D721Med (cell line): ENCODE measurements around the gene ENOX1.

Experiments
- DNase-seq: peaks from one replicate; pipeline ENCODE4 v3.0.0; 2011; ENCODE audit warnings: low spot score; ENCODE audit not compliant: insufficient read length
- FAIRE-seq: peaks from 2 replicates; lab custom pipeline; 2011; peaks lifted over from hg19 to GRCh38; lab: Jason Lieb, UNC
- TF ChIP-seq, protein P1 (sequence below): IDR thresholded peaks from 2 replicates; pipeline ENCODE4 v1.5.1; 2012; ENCODE audit warnings: mild to moderate bottlenecking, control low read depth; ENCODE audit not compliant: insufficient read depth; ENCODE audit errors: missing control alignments

The ENOX1 gene

DNA sequence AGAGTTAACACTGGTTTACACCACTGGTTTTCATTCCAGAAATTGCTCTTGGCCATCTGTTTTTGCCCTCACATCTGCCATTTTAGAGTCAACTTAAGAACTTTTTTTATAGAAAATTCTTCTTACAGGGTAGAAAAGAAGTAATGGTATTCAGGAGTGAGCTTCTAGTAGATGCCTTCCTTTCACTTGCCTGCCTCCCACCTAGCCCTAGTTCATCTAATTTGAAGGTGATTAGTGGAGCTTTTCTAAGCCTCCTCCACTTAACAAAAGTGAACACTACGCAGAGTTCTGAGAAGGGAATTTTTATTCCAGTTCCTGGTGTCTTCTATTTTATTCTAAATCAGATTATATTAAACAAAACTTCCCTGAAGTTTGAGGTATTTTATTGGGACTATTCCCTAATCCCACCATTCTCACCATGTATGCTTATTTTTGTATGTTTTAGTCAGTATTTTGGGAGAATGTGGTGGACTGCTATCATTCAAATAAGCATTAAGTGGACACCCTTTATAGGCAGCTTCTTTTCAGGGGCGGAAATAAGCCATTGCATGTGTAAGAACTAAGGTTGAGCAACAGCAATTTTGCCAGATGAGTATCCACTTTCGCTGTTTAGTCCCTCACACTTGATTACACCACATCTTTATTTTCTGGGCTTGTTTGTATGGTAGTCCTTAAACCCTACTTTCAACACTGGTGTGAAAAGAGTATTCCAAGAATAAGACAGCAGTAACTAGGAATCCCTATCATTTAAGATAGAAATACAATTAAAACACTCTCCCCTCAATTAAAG is 156.9 kb downstream of the ENOX1 start:
- DNase-seq (no peak), FAIRE-seq (no peak)
- TF ChIP-seq, protein P1, sequence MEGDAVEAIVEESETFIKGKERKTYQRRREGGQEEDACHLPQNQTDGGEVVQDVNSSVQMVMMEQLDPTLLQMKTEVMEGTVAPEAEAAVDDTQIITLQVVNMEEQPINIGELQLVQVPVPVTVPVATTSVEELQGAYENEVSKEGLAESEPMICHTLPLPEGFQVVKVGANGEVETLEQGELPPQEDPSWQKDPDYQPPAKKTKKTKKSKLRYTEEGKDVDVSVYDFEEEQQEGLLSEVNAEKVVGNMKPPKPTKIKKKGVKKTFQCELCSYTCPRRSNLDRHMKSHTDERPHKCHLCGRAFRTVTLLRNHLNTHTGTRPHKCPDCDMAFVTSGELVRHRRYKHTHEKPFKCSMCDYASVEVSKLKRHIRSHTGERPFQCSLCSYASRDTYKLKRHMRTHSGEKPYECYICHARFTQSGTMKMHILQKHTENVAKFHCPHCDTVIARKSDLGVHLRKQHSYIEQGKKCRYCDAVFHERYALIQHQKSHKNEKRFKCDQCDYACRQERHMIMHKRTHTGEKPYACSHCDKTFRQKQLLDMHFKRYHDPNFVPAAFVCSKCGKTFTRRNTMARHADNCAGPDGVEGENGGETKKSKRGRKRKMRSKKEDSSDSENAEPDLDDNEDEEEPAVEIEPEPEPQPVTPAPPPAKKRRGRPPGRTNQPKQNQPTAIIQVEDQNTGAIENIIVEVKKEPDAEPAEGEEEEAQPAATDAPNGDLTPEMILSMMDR = no peak

DNA sequence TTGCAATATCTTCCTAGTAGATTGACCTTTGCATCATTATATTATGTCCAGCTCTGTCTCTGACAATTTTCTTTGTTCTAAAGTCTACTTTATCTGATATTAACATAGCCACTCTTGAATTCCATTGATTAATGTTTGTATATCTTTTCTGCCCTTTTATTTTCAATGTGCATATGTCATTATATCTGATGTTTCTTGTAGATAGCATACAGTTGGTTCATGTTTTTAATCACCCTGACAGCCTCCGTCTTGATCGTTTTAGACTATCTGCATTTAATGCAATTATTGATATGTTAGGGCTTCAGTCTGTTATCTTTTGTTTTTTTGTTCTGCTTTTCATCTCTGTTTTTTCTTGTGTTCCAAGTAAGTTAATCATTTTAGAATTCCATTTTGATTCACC is 159.8 kb downstream of the ENOX1 start:
- DNase-seq (no peak), FAIRE-seq (no peak)
- TF ChIP-seq, protein P1 = no peak

DNA sequence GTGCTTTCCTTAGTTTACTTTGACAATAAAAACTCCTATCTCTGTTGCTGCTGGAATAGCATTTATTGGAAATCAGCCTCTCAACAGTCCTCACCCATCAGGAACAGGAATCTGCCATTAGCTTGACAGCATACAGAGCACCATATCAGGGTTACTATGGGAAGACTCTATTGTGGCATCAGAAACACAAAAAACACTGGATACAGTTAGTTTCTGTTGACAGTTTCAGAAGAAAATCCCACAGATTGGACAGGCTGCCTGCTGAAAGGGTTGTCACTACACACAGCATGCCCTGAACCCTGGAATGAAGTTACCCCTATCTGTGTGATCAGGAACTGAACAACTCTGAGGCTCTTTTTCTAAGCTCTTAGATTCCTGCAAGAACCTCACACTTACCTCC is 172.7 kb downstream of the ENOX1 start:
- FAIRE-seq = no peak
- TF ChIP-seq, protein P1 = no peak

DNA sequence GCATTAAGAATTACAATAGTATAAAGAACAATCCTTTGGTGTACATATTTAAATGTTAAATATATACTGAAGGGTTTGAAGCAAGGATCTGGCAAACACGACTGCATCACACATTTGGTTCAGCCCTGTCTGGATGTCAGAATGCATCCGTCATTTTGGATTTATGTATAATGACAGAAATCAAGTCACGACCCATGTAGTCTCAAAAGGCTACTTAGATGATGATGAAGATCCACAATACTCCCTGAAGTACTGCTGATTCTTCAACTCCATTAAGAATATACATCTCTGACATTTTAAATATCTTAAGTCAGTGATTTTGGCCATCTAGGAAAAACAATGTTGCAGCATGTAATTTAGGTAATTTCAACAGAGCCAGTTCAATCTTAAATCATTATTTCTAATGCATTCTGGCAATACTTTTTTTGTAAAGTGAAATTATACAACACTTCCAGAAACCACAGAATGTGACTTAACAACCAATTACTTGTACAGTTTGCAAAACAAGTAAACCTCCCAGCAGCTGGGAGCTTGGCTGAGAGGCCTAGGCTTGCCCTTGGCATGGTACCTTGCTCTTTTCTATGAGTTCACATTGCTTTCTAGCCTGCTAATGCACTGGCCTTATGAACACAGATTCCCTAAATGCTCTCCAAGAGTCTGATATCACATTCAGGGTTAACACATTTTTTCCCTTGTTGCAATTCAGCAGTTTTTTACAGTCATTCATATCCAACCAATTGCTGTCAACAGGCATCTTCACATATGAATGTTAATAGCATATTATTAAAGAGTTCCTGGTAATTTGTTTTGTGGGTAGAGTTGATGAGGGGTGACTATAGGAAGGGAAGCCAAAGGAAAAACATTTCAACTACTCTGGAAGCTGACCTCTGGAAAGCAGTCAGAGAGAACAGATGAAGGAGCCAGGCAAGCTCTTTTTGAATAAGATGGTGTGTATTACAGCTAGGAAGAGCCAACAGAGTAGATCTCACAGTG is 175.2 kb downstream of the ENOX1 start:
- DNase-seq (no peak), FAIRE-seq (no peak)
- TF ChIP-seq, protein P1 = no peak

More for the DNA sequence above, 172.7 kb downstream of the ENOX1 start:
- DNase-seq = no peak

DNA sequence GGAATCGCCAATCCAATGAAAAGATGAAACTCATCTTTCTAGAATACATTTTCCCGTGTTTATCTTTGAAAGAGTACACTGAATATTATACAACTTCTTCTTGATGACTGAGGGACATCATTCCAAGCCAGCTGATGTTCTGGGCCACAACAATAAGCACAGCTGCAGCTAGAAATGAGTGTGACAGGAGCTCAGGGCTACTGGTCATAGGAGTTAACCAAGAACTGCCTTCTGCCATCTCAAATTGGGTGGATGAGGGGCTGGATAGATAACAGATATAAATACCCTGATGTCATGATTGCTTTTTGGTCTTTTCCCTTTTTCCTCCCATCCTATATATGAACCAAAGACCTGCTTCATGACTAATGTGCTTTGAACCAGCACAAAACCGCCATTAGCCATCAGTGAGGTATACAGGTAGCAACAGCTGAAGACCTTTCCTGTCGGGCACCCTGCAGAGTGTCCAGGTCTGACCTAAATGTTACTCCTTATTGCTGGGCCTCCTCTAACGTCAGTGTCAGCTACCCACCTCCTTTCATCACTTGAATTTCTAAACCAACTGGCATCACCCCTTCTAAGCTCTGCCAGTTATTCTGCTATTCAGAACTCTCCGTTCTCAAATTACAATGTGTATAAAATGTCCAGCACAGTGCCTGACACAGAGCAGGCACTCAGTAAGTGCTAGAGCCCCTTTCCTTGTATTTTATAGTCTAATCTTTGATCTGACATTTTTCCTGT is 178.2 kb downstream of the ENOX1 start:
- FAIRE-seq (no peak), DNase-seq (no peak)
- TF ChIP-seq, protein P1 = no peak

DNA sequence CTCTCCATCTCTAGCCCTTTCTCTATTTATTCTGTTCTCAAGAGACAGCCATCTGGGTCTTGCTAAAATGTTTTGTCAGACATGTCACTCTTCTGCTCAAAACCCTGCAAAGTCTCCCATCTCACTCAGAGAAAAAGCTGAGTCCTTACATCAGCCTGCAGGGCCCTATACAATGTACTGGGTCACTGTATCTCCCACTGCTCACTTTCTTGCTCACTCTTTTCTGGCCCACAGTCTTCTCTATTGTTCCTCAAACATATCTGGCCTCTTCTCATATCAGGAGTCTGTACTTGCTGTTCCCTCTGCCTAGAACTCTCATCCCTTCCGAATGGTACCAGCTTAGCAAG is 189.2 kb downstream of the ENOX1 start:
- TF ChIP-seq, protein P1 = no peak
- FAIRE-seq = no peak
- no peak for DNase-seq
